ENCODE results near the gene ASTN1. TPM values are rescaled to one million over a fixed set of nuclear protein-coding genes. Genes with fewer than 3 reads are reported as not detected.

The ASTN1 gene
- total and polyA plus RNA-seq, 9 of the 15 experiments (the other 6 are each of a cell fraction or from before 2014, with no cell fraction given), result 0.05 to 0.22 (median 0.18) TPM

- no peaks in the 10 kb centered on the region for H3K4me1 ChIP-seq (replicated peaks in 1 of 2; ENCODE audit: control insufficient read depth in 2 of 2, insufficient read depth in 2 of 2, low read length in 2 of 2)
- H4K20me1 ChIP-seq (replicated peaks; ENCODE audit: control insufficient read depth, insufficient read depth, low read length), result no peaks in the 10 kb centered on the region
- H3K36me3 ChIP-seq (ENCODE audit: control insufficient read depth, insufficient read depth, low read length), result no peaks in the 10 kb centered on the region
- CTCF ChIA-PET (ENCODE audit: low intra/inter-chr PET ratio), result no interaction called here
- no peak for DNase-seq (ENCODE audit: extremely low read depth in 1 of 4, low spot score in 3 of 4)
- H3K27me3 ChIP-seq (ENCODE audit: control insufficient read depth in 2 of 2, insufficient read depth in 2 of 2, low read length in 2 of 2), result no peaks in the 10 kb centered on the region
- H3K4me3 ChIP-seq, result no peak overlapping the region
- no peak overlapping the region for H2AFZ ChIP-seq (ENCODE audit: low read depth, low read length)
- in situ Hi-C loops (cut with MboI) (no loop called here), intact Hi-C loops (cut with micrococcal nuclease) (no loop called here)
- no TSS peak for BruUV-seq (replicated peaks)
- TF ChIP-seq HMGN3 (IDR thresholded peaks at IDR 0.05; ENCODE audit: borderline replicate concordance, extremely low read depth, insufficient read length, low read depth, low read length), result no peak
- H3K9ac ChIP-seq (ENCODE audit: insufficient read depth in 1 of 2, low read depth in 2 of 2, low read length in 2 of 2), result no peak overlapping the region
- H3K9me3 ChIP-seq (replicated peaks; ENCODE audit: control insufficient read depth, insufficient read depth, low read depth, low read length), result no peaks in the 10 kb centered on the region
- POLR2A ChIA-PET, result interaction anchor here (0.6 kb wide), 1 partner anchor 18 kb away, joined by 3 read pairs; no protein-coding TSS in a partner anchor
- no peak for FAIRE-seq
- H3K9me1 ChIP-seq (ENCODE audit: control insufficient read depth, insufficient read depth, low read length), result no peaks in the 10 kb centered on the region
- H3K79me2 ChIP-seq (ENCODE audit: control insufficient read depth, insufficient read depth, low read length), result no peaks in the 10 kb centered on the region
- H3K4me2 ChIP-seq (ENCODE audit: insufficient read depth, low read length), result no peak overlapping the region
- no peak overlapping the region for H3K27ac ChIP-seq (ENCODE audit: extremely low read depth, low read depth, low read length)
- ATAC-seq, result no peak
- WGBS (ENCODE audit: insufficient coverage, low coverage, missing lambda C conversion rate), result 0% methylated on average over 3 of the region's 3 CpGs
Measured at GRCh38 chr1:177126267-177126666, 38.2 kb downstream of the ASTN1 start.

- no peaks in the 10 kb centered on the region for H3K79me2 ChIP-seq (ENCODE audit: control insufficient read depth, insufficient read depth, low read length)
- H3K9me1 ChIP-seq (ENCODE audit: control insufficient read depth, insufficient read depth, low read length), result no peaks in the 10 kb centered on the region
- in situ Hi-C loops (cut with MboI) (no loop called here), intact Hi-C loops (cut with micrococcal nuclease) (no loop called here)
- DNase-seq (ENCODE audit: extremely low read depth in 1 of 4, low spot score in 3 of 4), result no peak
- ChIA-PET CTCF (ENCODE audit: low intra/inter-chr PET ratio) (no interaction called here), POLR2A (interaction anchor here (0.7 kb wide), 1 partner anchor 32 kb away, joined by 3 read pairs; no protein-coding TSS in a partner anchor)
- TF ChIP-seq ESRRB (CRISPR knock-in tag; IDR thresholded peaks at IDR 0.05; ENCODE audit: borderline replicate concordance) (no peak), SUPT5H (IDR thresholded peaks at IDR 0.05) (no peak), HNRNPK (IDR thresholded peaks at IDR 0.05; ENCODE audit: low read depth, low read length, poor library complexity, severe bottlenecking) (no peak), DPF2 (IDR thresholded peaks at IDR 0.05) (no peak)
- no peaks in the 10 kb centered on the region for H3K9me3 ChIP-seq (replicated peaks; ENCODE audit: control insufficient read depth, insufficient read depth, low read depth, low read length)
- no TSS peak for BruUV-seq (replicated peaks)
- FAIRE-seq, result no peak
- no peaks in the 10 kb centered on the region for H3K36me3 ChIP-seq (ENCODE audit: control insufficient read depth, insufficient read depth, low read length)
- no peaks in the 10 kb centered on the region for H3K27me3 ChIP-seq (ENCODE audit: control insufficient read depth in 2 of 2, insufficient read depth in 2 of 2, low read length in 2 of 2)
- no peak overlapping the region for H3K4me3 ChIP-seq
- H3K4me2 ChIP-seq (ENCODE audit: insufficient read depth, low read length), result no peak overlapping the region
- 0% methylated on average over 4 of the region's 4 CpGs for WGBS (ENCODE audit: insufficient coverage, low coverage, missing lambda C conversion rate)
- H3K9ac ChIP-seq (ENCODE audit: insufficient read depth in 1 of 2, low read depth in 2 of 2, low read length in 2 of 2), result no peak overlapping the region
- H2AFZ ChIP-seq (ENCODE audit: low read depth, low read length), result no peak overlapping the region
- no peak overlapping the region for H3K27ac ChIP-seq (ENCODE audit: extremely low read depth, low read depth, low read length)
- no peak for ATAC-seq
- H3K4me1 ChIP-seq (replicated peaks in 1 of 2; ENCODE audit: control insufficient read depth in 2 of 2, insufficient read depth in 2 of 2, low read length in 2 of 2), result no peaks in the 10 kb centered on the region
- H4K20me1 ChIP-seq (replicated peaks; ENCODE audit: control insufficient read depth, insufficient read depth, low read length), result no peaks in the 10 kb centered on the region
Measured at GRCh38 chr1:177124577-177125278, 39.8 kb downstream of the ASTN1 start.

Data from K562 (cell line).